IMR-90 (cell line): ENCODE measurements around the gene MTM1. TPM values are rescaled to one million over a fixed set of nuclear protein-coding genes. Genes with fewer than 3 reads are reported as not detected.

Experiments
- ATAC-seq: fragments of 200-7000 bp; cut with Tn5 transposase; 2 replicates; pipeline ENCODE4 v1.9.1; 2020; ENCODE audit warnings: low read depth, mild to moderate bottlenecking, moderate library complexity
- BruUV-seq: library from RNA; stranded (reverse); fragments of 400-500 nt; replicated peaks from 2 replicates; lab custom pipeline; 2021; lab: Mats Ljungman, UMichigan
- CTCF ChIA-PET: fragments of 300-600 bp; formaldehyde crosslinking; extraction: SDS; loops from one replicate; lab custom pipeline; 2021; ENCODE audit warnings: antibody characterized with exemption; lab: Yijun Ruan, JAX
- POLR2A ChIA-PET: fragments of 300-600 bp; sonication (Branson Sonifier 250); formaldehyde crosslinking; loops from one replicate; lab custom pipeline; 2022; ENCODE audit warnings: antibody characterized with exemption; ENCODE audit not compliant: unreplicated experiment; lab: Charles Lee
- DNase-seq: peaks from one replicate; pipeline ENCODE4 v3.0.0; 2013
- H2AFZ ChIP-seq: replicated peaks from 2 replicates; pipeline ENCODE3; 2013; ENCODE audit warnings: low read length, mild to moderate bottlenecking; ENCODE audit not compliant: poor library complexity
- H2AK5ac ChIP-seq: 2 replicates; pipeline ENCODE4 v1.6.1; 2013; ENCODE audit warnings: low read depth, low read length, inconsistent platforms
- H2AK9ac ChIP-seq: replicated peaks from 2 replicates; pipeline ENCODE3; 2013; ENCODE audit warnings: mild to moderate bottlenecking, low read depth, low read length, moderate library complexity; ENCODE audit not compliant: poor library complexity
- H2BK120ac ChIP-seq: 2 replicates; pipeline ENCODE4 v1.6.1; 2013; ENCODE audit warnings: low read depth, low read length, inconsistent platforms
- H2BK15ac ChIP-seq: 3 replicates; pipeline ENCODE4 v1.6.1; 2013; ENCODE audit warnings: low read depth, low read length, inconsistent platforms
- H2BK20ac ChIP-seq: 2 replicates; pipeline ENCODE4 v1.6.1; 2013; ENCODE audit warnings: low read depth, mild to moderate bottlenecking, inconsistent platforms, low read length, moderate library complexity
- H2BK5ac ChIP-seq: 2 replicates; pipeline ENCODE4 v1.6.1; 2013; ENCODE audit warnings: mild to moderate bottlenecking, low read depth, low read length, inconsistent platforms; ENCODE audit not compliant: poor library complexity, severe bottlenecking
- H3K14ac ChIP-seq: replicated peaks from 2 replicates; pipeline ENCODE4 v1.6.1; 2013; ENCODE audit warnings: low read depth, low read length, inconsistent platforms
- H3K18ac ChIP-seq: 2 replicates; pipeline ENCODE4 v1.6.1; 2013; ENCODE audit warnings: low read depth, low read length, control low read depth
- H3K23ac ChIP-seq: 2 replicates; pipeline ENCODE4 v1.6.1; 2013; ENCODE audit warnings: low read depth, low read length, inconsistent platforms
- H3K27ac ChIP-seq: 2 replicates; pipeline ENCODE4 v1.5.1; 2013; ENCODE audit warnings: mild to moderate bottlenecking, control low read depth, low read length; ENCODE audit not compliant: insufficient read depth
- H3K27me3 ChIP-seq: 2 replicates; pipeline ENCODE4 v1.6.1; 2013; ENCODE audit warnings: low read length; ENCODE audit not compliant: control insufficient read depth, insufficient read depth
- H3K36me3 ChIP-seq: 2 replicates; pipeline ENCODE4 v1.6.1; 2013; ENCODE audit warnings: low read length, mixed read lengths; ENCODE audit not compliant: control insufficient read depth, insufficient read depth
- H3K4ac ChIP-seq: 2 replicates; pipeline ENCODE4 v1.6.1; 2013; ENCODE audit warnings: low read depth, low read length, inconsistent platforms
- H3K4me1 ChIP-seq: 2 replicates; pipeline ENCODE4 v1.6.1; 2013; ENCODE audit warnings: low read length, mixed read lengths; ENCODE audit not compliant: control insufficient read depth, insufficient read depth
- H3K4me2 ChIP-seq: 2 replicates; pipeline ENCODE4 v1.6.1; 2013; ENCODE audit warnings: low read depth, mild to moderate bottlenecking, control low read depth, low read length, moderate library complexity
- H3K4me3 ChIP-seq: 2 replicates; pipeline ENCODE4 v1.5.1; 2013; ENCODE audit warnings: low read depth, mild to moderate bottlenecking, control low read depth, low read length, moderate library complexity; ENCODE audit not compliant: insufficient read depth
- H3K56ac ChIP-seq: 2 replicates; pipeline ENCODE4 v1.6.1; 2013; ENCODE audit warnings: low read length, inconsistent platforms; ENCODE audit not compliant: insufficient read depth; ENCODE audit errors: extremely low read depth
- H3K79me1 ChIP-seq, 2 experiments: 2 replicates each; pipeline ENCODE4 v1.6.1; 2013; ENCODE audit warnings: low read length in 2 of 2, inconsistent platforms in 1 of 2, low read depth in 1 of 2
- H3K9ac ChIP-seq: 2 replicates; pipeline ENCODE4 v1.6.1; 2013; ENCODE audit warnings: low read depth, low read length, control low read depth
- H3K9me1 ChIP-seq: 2 replicates; pipeline ENCODE4 v1.6.1; 2013; ENCODE audit warnings: low read length, inconsistent platforms; ENCODE audit not compliant: insufficient read depth
- H3K9me3 ChIP-seq: 2 replicates; pipeline ENCODE4 v1.6.1; 2013; ENCODE audit warnings: low read length; ENCODE audit not compliant: control insufficient read depth, insufficient read depth
- H4K20me1 ChIP-seq: 2 replicates; pipeline ENCODE4 v1.6.1; 2013; ENCODE audit warnings: low read length, inconsistent platforms; ENCODE audit not compliant: insufficient read depth
- H4K5ac ChIP-seq: 2 replicates; pipeline ENCODE4 v1.6.1; 2013; ENCODE audit warnings: mild to moderate bottlenecking, low read depth, low read length, control low read depth
- H4K8ac ChIP-seq, 2 experiments: 2 replicates each; pipeline ENCODE4 v1.6.1; 2013; ENCODE audit warnings: low read depth in 2 of 2, low read length in 2 of 2, control low read depth in 1 of 2, inconsistent platforms in 1 of 2
- H4K91ac ChIP-seq: 2 replicates; pipeline ENCODE4 v1.6.1; 2013; ENCODE audit warnings: low read depth, low read length, inconsistent platforms; ENCODE audit not compliant: insufficient read depth
- BHLHE40 ChIP-seq: fragments of 150-350 bp; IDR thresholded peaks from 2 replicates; pipeline ENCODE4 v1.6.1; 2016; ENCODE audit warnings: mild to moderate bottlenecking, low read depth, low read length
- CEBPB ChIP-seq: IDR thresholded peaks from 2 replicates; pipeline ENCODE4 v1.6.1; 2012; ENCODE audit warnings: low read depth, low read length, improper control_type of control experiment
- CHD1 ChIP-seq: IDR thresholded peaks from 2 replicates; pipeline ENCODE4 v1.6.1; 2012; ENCODE audit warnings: low read depth, low read length, improper control_type of control experiment
- FOS ChIP-seq: fragments of 150-350 bp; IDR thresholded peaks from 2 replicates; pipeline ENCODE4 v1.6.1; 2016; ENCODE audit warnings: low read depth, low read length
- MAFK ChIP-seq: IDR thresholded peaks from 2 replicates; pipeline ENCODE4 v1.6.1; 2012; ENCODE audit warnings: low read depth, low read length, improper control_type of control experiment
- MXI1 ChIP-seq: IDR thresholded peaks from 2 replicates; pipeline ENCODE4 v1.6.1; 2012; ENCODE audit warnings: low read depth, mild to moderate bottlenecking, low read length, moderate library complexity, borderline replicate concordance
- NFE2L2 ChIP-seq: fragments of 150-350 bp; IDR thresholded peaks from 2 replicates; pipeline ENCODE4 v1.6.1; 2016; ENCODE audit warnings: low read depth, mild to moderate bottlenecking, low read length
- POLR2A ChIP-seq: IDR thresholded peaks from 2 replicates; pipeline ENCODE4 v1.6.1; 2012; ENCODE audit warnings: mild to moderate bottlenecking, low read depth, low read length
- RCOR1 ChIP-seq: IDR thresholded peaks from 2 replicates; pipeline ENCODE4 v1.6.1; 2012; ENCODE audit warnings: mild to moderate bottlenecking, low read length, improper control_type of control experiment; ENCODE audit not compliant: insufficient replicate concordance
- SMC3 ChIP-seq: fragments of 150-350 bp; IDR thresholded peaks from 2 replicates; pipeline ENCODE4 v1.6.1; 2016; ENCODE audit warnings: low read depth, mild to moderate bottlenecking, antibody characterized with exemption, low read length, moderate library complexity
- WGBS, 2 experiments: methylation state at CpG; one replicate each; pipeline versions ENCODE4 v1.1.5 to v1.1.7; 2013; ENCODE audit warnings: missing lambda C conversion rate in 2 of 2; ENCODE audit not compliant: insufficient read length in 1 of 2; ENCODE audit errors: extremely low coverage in 2 of 2; 5-methylcytosine and 5-hydroxymethylcytosine counted together
- dilution Hi-C: fragments of 300-500 bp; cut with HindIII; formaldehyde crosslinking; loops from one replicate; pipeline ENCODE4 v1.14.3; 2018; ENCODE audit warnings: low sequenced_read_pairs; ENCODE audit not compliant: unreplicated experiment
- in situ Hi-C: fragments of 300-500 bp; cut with MboI; formaldehyde crosslinking; loops from 3 replicates; pipeline ENCODE4 v1.14.3; 2019; ENCODE audit warnings: low sequenced_read_pairs, inconsistent platforms, mixed read lengths
- intact Hi-C: fragments of 100-400 bp; cut with micrococcal nuclease; formaldehyde crosslinking; loops from 2 replicates; pipeline ENCODE4 v1.10.0; 2022
- polyA plus RNA-seq, 3 experiments: library from polyadenylated mRNA; depleted of rRNA; stranded (reverse); fragments of >200 nt; gene quantifications; 2 replicates each; pipeline ENCODE4 v1.2.3, GENCODE V29; 2012; ENCODE audit warnings: low replicate concordance in 1 of 3
- total RNA-seq: library from RNA; depleted of rRNA; stranded (reverse); fragments of >200 nt; gene quantifications from 2 replicates; pipeline ENCODE4 v1.2.3, GENCODE V29; 2012
- TF ChIP-seq, protein P1 (sequence below): conservative IDR thresholded peaks from 2 replicates; pipeline ENCODE4 v1.5.1; 2012; ENCODE audit warnings: mild to moderate bottlenecking, low read depth, low read length, improper control_type of control experiment
- TF ChIP-seq, protein P2 (sequence below): fragments of 150-350 bp; IDR thresholded peaks from 2 replicates; pipeline ENCODE4 v1.6.1; 2017; ENCODE audit warnings: mild to moderate bottlenecking, antibody characterized with exemption, low read length, low read depth
- TF ChIP-seq, protein P3 (sequence below): fragments of 150-350 bp; IDR thresholded peaks from 2 replicates; pipeline ENCODE4 v1.6.1; 2016; ENCODE audit warnings: low read depth, mild to moderate bottlenecking, low read length, moderate library complexity, borderline replicate concordance

MTM1 gene
- total and polyA plus RNA-seq, 2 of the 4 experiments (the other 2 are of a cell fraction), result 3.8 to 5.6 TPM

DNA sequence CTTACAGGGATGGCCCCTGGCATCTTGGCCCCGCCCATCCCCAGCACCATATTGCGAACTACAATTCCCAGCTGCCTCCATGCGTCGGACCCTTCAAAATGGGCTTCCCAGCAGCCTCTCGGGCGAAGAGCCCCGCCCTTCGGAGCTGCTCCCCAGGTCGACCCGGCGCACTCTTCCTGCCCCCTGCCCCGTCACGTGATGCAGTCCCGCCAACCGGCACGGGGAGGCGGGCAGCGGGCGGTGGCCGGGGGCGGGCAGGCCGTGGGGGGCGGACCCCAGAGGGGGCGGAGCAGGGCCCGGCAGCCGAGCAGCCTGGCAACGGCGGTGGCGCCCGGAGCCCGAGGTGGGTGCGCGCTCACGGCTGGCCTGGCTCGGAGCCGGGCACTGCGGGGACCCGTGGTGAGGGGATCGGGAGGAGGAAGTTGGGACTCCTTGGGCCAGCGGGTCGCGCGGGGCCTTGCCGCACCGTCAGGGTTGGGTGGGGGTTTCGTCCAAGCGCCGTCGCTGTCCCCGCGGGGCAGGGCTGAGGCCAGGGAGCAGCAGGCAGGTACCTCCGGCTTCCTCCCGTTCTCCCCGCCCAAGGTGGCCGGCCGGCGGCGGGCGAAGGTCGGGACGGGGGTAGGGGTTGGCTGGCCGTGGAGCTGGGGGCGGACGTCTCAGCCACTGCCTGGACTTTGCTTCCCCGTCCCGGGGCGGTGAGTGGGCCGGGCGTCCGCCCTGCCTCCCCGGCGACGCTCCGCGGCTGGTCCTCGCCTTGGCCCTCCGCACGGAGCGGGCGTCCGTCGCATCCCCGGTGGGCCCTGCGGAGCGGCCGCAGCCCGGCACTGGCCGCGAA is at the start of gene MTM1 (continued):
- TF ChIP-seq, protein P1, sequence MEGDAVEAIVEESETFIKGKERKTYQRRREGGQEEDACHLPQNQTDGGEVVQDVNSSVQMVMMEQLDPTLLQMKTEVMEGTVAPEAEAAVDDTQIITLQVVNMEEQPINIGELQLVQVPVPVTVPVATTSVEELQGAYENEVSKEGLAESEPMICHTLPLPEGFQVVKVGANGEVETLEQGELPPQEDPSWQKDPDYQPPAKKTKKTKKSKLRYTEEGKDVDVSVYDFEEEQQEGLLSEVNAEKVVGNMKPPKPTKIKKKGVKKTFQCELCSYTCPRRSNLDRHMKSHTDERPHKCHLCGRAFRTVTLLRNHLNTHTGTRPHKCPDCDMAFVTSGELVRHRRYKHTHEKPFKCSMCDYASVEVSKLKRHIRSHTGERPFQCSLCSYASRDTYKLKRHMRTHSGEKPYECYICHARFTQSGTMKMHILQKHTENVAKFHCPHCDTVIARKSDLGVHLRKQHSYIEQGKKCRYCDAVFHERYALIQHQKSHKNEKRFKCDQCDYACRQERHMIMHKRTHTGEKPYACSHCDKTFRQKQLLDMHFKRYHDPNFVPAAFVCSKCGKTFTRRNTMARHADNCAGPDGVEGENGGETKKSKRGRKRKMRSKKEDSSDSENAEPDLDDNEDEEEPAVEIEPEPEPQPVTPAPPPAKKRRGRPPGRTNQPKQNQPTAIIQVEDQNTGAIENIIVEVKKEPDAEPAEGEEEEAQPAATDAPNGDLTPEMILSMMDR, result no peak

DNA sequence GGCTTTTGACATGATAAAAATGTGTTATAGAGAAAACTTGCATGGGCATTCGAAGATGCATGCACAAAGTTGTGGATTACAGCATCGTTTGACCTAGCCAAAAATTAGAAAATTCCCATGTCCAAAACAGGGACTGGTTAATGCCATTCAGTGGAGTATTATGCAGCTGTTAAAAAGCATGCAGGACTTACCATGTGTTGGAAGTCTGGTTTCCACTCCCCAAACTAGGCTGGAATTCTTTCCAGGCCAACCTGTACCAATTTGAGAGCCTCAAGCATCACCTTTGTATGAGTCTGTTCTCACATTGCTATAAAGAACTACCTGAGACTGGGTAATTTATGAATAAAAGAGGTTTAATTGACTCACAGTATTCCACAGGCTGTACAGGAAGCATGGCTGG is 45.9 kb upstream of the MTM1 start:
- no peak overlapping the region for H2BK120ac ChIP-seq
- H3K4me3 ChIP-seq, result no peak overlapping the region
- H3K79me1 ChIP-seq, result no peaks in the 10 kb centered on the region
- no peak overlapping the region for H3K4me2 ChIP-seq
- no peak overlapping the region for H2AFZ ChIP-seq
- H2AK9ac ChIP-seq, result no peak overlapping the region
- dilution Hi-C loops, result no loop called here
- no peak overlapping the region for H3K23ac ChIP-seq
- no peak overlapping the region for H4K5ac ChIP-seq
- H2BK20ac ChIP-seq, result no peak overlapping the region
- ChIA-PET POLR2A (no interaction called here), CTCF (no interaction called here)
- no peak overlapping the region for H3K56ac ChIP-seq
- no peaks in the 10 kb centered on the region for H3K9me1 ChIP-seq
- H4K91ac ChIP-seq, result no peak overlapping the region
- in situ Hi-C loops, result no loop called here
- H3K4me1 ChIP-seq, result no peaks in the 10 kb centered on the region
- no peaks in the 10 kb centered on the region for H3K36me3 ChIP-seq
- no peak overlapping the region for H4K8ac ChIP-seq
- no peak overlapping the region for H3K18ac ChIP-seq
- H3K27me3 ChIP-seq, result no peaks in the 10 kb centered on the region; the same call in none of the 2 replicates
- H3K27ac ChIP-seq, result no peak overlapping the region
- H3K14ac ChIP-seq, result no peak overlapping the region
- no TSS peak for BruUV-seq
- H2BK15ac ChIP-seq, result no peak overlapping the region
- DNase-seq (no peak), ATAC-seq (no peak)
- H3K4ac ChIP-seq, result no peak overlapping the region
- H2AK5ac ChIP-seq, result no peak overlapping the region
- WGBS, 2 experiments, result no CpG with 5 or more reads among the region's 2 CpGs
- no peak overlapping the region for H2BK5ac ChIP-seq
- no peak overlapping the region for H3K9ac ChIP-seq
- H4K20me1 ChIP-seq, result no peaks in the 10 kb centered on the region
- intact Hi-C loops, result no loop called here
- H3K9me3 ChIP-seq, result no peaks in the 10 kb centered on the region
- TF ChIP-seq POLR2A, result no peak
- TF ChIP-seq, protein P2, sequence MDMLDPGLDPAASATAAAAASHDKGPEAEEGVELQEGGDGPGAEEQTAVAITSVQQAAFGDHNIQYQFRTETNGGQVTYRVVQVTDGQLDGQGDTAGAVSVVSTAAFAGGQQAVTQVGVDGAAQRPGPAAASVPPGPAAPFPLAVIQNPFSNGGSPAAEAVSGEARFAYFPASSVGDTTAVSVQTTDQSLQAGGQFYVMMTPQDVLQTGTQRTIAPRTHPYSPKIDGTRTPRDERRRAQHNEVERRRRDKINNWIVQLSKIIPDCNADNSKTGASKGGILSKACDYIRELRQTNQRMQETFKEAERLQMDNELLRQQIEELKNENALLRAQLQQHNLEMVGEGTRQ, result no peak
- TF ChIP-seq FOS, result no peak
- TF ChIP-seq MXI1, result no peak
- TF ChIP-seq, protein P3, sequence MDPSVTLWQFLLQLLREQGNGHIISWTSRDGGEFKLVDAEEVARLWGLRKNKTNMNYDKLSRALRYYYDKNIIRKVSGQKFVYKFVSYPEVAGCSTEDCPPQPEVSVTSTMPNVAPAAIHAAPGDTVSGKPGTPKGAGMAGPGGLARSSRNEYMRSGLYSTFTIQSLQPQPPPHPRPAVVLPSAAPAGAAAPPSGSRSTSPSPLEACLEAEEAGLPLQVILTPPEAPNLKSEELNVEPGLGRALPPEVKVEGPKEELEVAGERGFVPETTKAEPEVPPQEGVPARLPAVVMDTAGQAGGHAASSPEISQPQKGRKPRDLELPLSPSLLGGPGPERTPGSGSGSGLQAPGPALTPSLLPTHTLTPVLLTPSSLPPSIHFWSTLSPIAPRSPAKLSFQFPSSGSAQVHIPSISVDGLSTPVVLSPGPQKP, result no peak
- no peak for TF ChIP-seq CHD1
- no peak for TF ChIP-seq CEBPB
- TF ChIP-seq MAFK, result no peak
- TF ChIP-seq NFE2L2, result no peak
- no peak for TF ChIP-seq SMC3
- TF ChIP-seq BHLHE40, result no peak
- no peak for TF ChIP-seq RCOR1
